Ovary (tissue), 3 donors: ENCODE results near the gene TRIM61.

Experiments
- CTCF ChIP-seq, 3 donors: fragments of 450-650 bp in 2 of 3; fragments of 200-600 bp in 1 of 3; IDR thresholded peaks; one replicate each; pipeline versions ENCODE4 v1.5.1 to v1.8.0; 2016 to 2022; ENCODE audit warnings: antibody characterized with exemption in 3 of 3, mild to moderate bottlenecking in 1 of 3
- EP300 ChIP-seq: sonication (generic); formaldehyde crosslinking; IDR thresholded peaks from one replicate; pipeline ENCODE4 v1.6.1; 2017; ENCODE audit warnings: antibody characterized with exemption
- POLR2A ChIP-seq: fragments of 450-650 bp; IDR thresholded peaks from one replicate; pipeline ENCODE4 v1.6.1; 2017; ENCODE audit warnings: antibody characterized with exemption, mild to moderate bottlenecking, moderate library complexity
- donor health status: DM: no; HTN: no; CAD: no.

- TF ChIP-seq CTCF (IDR thresholded peaks at IDR 0.05) (no peak), POLR2A (no peak), EP300 (no peak)
These were observed 17.6 kb downstream of the TRIM61 start for GRCh38 chr4:164959896-164960295.
